ENCODE results near the gene LRRC40. TPM values are rescaled to one million over a fixed set of nuclear protein-coding genes. Genes with fewer than 3 reads are reported as not detected.

Gene LRRC40
- total and polyA plus RNA-seq, 2 donors from 2014 or later, result 7.5 to 13.3 TPM

DNA sequence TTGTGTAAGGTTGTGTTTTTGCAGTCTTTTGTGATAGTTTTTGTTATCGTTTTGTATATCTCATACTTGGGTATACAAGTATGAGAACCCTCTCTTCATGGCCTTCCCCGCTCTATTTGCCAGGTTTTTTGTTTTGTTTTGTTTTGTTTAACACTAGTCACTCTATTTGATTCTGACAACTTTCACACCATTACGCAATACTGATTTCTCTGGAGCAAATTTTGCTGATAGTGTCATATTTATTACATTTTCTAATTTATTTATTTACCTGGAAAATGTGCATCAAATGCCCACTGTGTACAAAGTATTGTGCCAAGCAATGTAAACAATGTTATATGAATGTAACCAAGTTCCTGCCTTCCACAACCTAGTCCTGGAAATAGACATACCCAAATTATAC, 90.1 kb downstream of the LRRC40 start:
- H3K9me3 ChIP-seq (ENCODE audit: control insufficient read depth in 2 of 3, insufficient read depth in 1 of 3, low read length in 3 of 3), result no peaks in the 10 kb centered on the region
- no peak overlapping the region for H3K27ac ChIP-seq (ENCODE audit: low read depth in 2 of 2, low read length in 2 of 2)
- TF ChIP-seq, protein P1, sequence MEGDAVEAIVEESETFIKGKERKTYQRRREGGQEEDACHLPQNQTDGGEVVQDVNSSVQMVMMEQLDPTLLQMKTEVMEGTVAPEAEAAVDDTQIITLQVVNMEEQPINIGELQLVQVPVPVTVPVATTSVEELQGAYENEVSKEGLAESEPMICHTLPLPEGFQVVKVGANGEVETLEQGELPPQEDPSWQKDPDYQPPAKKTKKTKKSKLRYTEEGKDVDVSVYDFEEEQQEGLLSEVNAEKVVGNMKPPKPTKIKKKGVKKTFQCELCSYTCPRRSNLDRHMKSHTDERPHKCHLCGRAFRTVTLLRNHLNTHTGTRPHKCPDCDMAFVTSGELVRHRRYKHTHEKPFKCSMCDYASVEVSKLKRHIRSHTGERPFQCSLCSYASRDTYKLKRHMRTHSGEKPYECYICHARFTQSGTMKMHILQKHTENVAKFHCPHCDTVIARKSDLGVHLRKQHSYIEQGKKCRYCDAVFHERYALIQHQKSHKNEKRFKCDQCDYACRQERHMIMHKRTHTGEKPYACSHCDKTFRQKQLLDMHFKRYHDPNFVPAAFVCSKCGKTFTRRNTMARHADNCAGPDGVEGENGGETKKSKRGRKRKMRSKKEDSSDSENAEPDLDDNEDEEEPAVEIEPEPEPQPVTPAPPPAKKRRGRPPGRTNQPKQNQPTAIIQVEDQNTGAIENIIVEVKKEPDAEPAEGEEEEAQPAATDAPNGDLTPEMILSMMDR (IDR thresholded peaks at IDR 0.05; ENCODE audit: borderline replicate concordance, extremely low read depth, insufficient read depth), result no peak
- no peaks in the 10 kb centered on the region for H3K27me3 ChIP-seq (ENCODE audit: control insufficient read depth, insufficient read depth, low read length)
- no peak for DNase-seq
- H3K4me1 ChIP-seq (ENCODE audit: control insufficient read depth in 2 of 3, insufficient read depth in 2 of 3, low read depth in 1 of 3, low read length in 3 of 3), result no peaks in the 10 kb centered on the region
- no peak for FAIRE-seq
- intact Hi-C loops (cut with DNase I), result no loop called here
- H3K36me3 ChIP-seq (ENCODE audit: control insufficient read depth in 2 of 3, insufficient read depth in 3 of 3, low read length in 3 of 3), result no peaks in the 10 kb centered on the region
- H3K9ac ChIP-seq (ENCODE audit: low read length in 3 of 3), result no peak overlapping the region
- H3K4me3 ChIP-seq (ENCODE audit: low read length in 3 of 3), result no peak overlapping the region

DNA sequence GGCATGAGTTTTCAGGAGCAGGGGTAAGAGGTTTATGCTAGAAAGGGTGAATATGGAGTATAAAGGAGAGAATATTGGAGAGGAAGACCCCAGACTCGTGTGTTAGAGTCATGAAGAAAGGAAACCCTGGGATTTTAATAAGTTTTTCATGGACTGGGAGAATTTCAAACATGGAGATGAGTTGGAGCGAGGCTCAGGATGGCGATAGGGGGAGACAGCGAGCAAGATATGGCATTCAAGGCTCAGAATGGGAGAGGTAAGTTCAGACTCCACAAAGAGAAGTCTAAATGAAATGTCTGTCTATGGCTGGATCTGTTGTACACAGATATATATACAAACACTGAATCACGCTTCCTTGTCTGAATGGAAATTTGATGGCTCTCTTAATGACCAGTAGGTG, 92.5 kb downstream of the LRRC40 start:
- intact Hi-C loops (cut with DNase I), result no loop called here
- FAIRE-seq, result no peak
- DNase-seq, result no peak
- Histone ChIP-seq H3K4me3 (ENCODE audit: low read length in 3 of 3) (no peak overlapping the region), H3K9me3 (ENCODE audit: control insufficient read depth in 2 of 3, insufficient read depth in 1 of 3, low read length in 3 of 3) (no peaks in the 10 kb centered on the region), H3K27me3 (ENCODE audit: control insufficient read depth, insufficient read depth, low read length) (no peaks in the 10 kb centered on the region), H3K9ac (ENCODE audit: low read length in 3 of 3) (no peak overlapping the region), H3K27ac (ENCODE audit: low read depth in 2 of 2, low read length in 2 of 2) (no peak overlapping the region), H3K4me1 (ENCODE audit: control insufficient read depth in 2 of 3, insufficient read depth in 2 of 3, low read depth in 1 of 3, low read length in 3 of 3) (no peaks in the 10 kb centered on the region), H3K36me3 (ENCODE audit: control insufficient read depth in 2 of 3, insufficient read depth in 3 of 3, low read length in 3 of 3) (no peaks in the 10 kb centered on the region)
- TF ChIP-seq, protein P1 (IDR thresholded peaks at IDR 0.05; ENCODE audit: borderline replicate concordance, extremely low read depth, insufficient read depth), result no peak

DNA sequence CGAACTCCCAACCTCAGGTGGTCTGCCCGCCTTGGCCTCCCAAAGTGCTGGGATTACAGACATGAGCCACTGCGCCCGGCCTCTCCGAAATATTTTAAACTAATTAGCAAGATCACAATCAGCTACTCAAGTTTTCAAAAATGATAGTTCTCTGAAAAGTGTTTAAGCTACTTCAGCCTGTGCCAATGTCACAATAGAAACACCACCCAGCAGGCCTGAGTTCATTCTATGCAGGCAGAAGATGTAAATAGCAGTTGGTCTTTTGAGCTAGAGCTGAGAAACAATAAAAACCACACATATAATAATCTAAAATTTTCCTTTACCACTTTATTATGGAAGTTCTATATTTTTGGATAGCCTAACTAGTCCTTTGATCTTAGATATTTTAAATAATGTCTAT, 96.1 kb downstream of the LRRC40 start:
- DNase-seq, result no peak
- no peak overlapping the region for H3K4me3 ChIP-seq (ENCODE audit: low read length in 3 of 3)
- TF ChIP-seq, protein P1 (IDR thresholded peaks at IDR 0.05; ENCODE audit: borderline replicate concordance, extremely low read depth, insufficient read depth), result no peak
- no peaks in the 10 kb centered on the region for H3K4me1 ChIP-seq (ENCODE audit: control insufficient read depth in 2 of 3, insufficient read depth in 2 of 3, low read depth in 1 of 3, low read length in 3 of 3)
- no peak overlapping the region for H3K9ac ChIP-seq (ENCODE audit: low read length in 3 of 3)
- H3K9me3 ChIP-seq (ENCODE audit: control insufficient read depth in 2 of 3, insufficient read depth in 1 of 3, low read length in 3 of 3), result no peaks in the 10 kb centered on the region
- H3K27ac ChIP-seq (ENCODE audit: low read depth in 2 of 2, low read length in 2 of 2), result no peak overlapping the region
- FAIRE-seq, result no peak
- no peaks in the 10 kb centered on the region for H3K27me3 ChIP-seq (ENCODE audit: control insufficient read depth, insufficient read depth, low read length)
- H3K36me3 ChIP-seq (ENCODE audit: control insufficient read depth in 2 of 3, insufficient read depth in 3 of 3, low read length in 3 of 3), result no peaks in the 10 kb centered on the region
- intact Hi-C loops (cut with DNase I), result no loop called here

DNA sequence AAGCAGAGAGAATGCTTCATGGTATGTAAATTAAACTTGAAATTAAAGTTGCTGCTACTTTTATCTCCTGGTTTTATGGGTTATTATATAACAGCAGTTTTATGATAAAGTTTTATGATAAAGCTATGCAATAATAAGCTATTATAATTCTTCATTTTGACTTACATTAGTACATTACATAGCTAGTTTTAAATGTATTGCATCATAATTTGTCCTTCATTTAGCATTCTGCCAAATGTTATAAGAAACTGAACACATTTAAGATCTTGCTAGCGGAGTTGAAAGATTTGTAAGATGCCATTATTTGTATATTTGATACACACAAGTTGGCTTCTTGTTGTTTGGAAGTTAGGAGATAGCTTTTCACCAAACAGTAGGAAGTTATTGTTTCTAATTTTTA, 101.6 kb downstream of the LRRC40 start:
- FAIRE-seq, result no peak
- Histone ChIP-seq H3K27ac (ENCODE audit: low read depth in 2 of 2, low read length in 2 of 2) (no peak overlapping the region), H3K4me1 (ENCODE audit: control insufficient read depth in 2 of 3, insufficient read depth in 2 of 3, low read depth in 1 of 3, low read length in 3 of 3) (no peaks in the 10 kb centered on the region), H3K27me3 (ENCODE audit: control insufficient read depth, insufficient read depth, low read length) (no peaks in the 10 kb centered on the region), H3K4me3 (ENCODE audit: low read length in 3 of 3) (no peak overlapping the region), H3K36me3 (ENCODE audit: control insufficient read depth in 2 of 3, insufficient read depth in 3 of 3, low read length in 3 of 3) (no peaks in the 10 kb centered on the region), H3K9me3 (ENCODE audit: control insufficient read depth in 2 of 3, insufficient read depth in 1 of 3, low read length in 3 of 3) (no peaks in the 10 kb centered on the region), H3K9ac (ENCODE audit: low read length in 3 of 3) (no peak overlapping the region)
- DNase-seq, result no peak
- TF ChIP-seq, protein P1 (IDR thresholded peaks at IDR 0.05; ENCODE audit: borderline replicate concordance, extremely low read depth, insufficient read depth), result no peak
- intact Hi-C loops (cut with DNase I), result no loop called here

Data from kidney (tissue), 14 donors.